HEK293T (cell line): ENCODE measurements around the gene DNAI1.

Experiments
- ARNT ChIP-seq: fragments of 450-650 bp; IDR thresholded peaks from 2 replicates; pipeline ENCODE4 v1.6.1; 2017; ENCODE audit warnings: mild to moderate bottlenecking
- BHLHE40 ChIP-seq: fragments of 450-650 bp; IDR thresholded peaks from 2 replicates; pipeline ENCODE4 v1.6.1; 2016; ENCODE audit warnings: mild to moderate bottlenecking, moderate library complexity, borderline replicate concordance
- ELF4 ChIP-seq: fragments of 450-650 bp; IDR thresholded peaks from 2 replicates; pipeline ENCODE4 v1.6.1; 2017; ENCODE audit warnings: antibody characterized with exemption
- FOXA1 ChIP-seq: fragments of 450-650 bp; IDR thresholded peaks from 2 replicates; pipeline ENCODE4 v1.6.1; 2016; ENCODE audit warnings: mild to moderate bottlenecking
- FOXK2 ChIP-seq: fragments of 450-650 bp; IDR thresholded peaks from 2 replicates; pipeline ENCODE4 v1.6.1; 2016; ENCODE audit warnings: mild to moderate bottlenecking
- FOXM1 ChIP-seq: fragments of 450-650 bp; IDR thresholded peaks from 2 replicates; pipeline ENCODE4 v1.6.1; 2017; ENCODE audit warnings: mild to moderate bottlenecking, borderline replicate concordance
- HDGF ChIP-seq: fragments of 450-650 bp; IDR thresholded peaks from 2 replicates; pipeline ENCODE4 v1.6.1; 2017; ENCODE audit warnings: antibody characterized with exemption, borderline replicate concordance
- L3MBTL2 ChIP-seq: fragments of 450-650 bp; conservative IDR thresholded peaks from 2 replicates; pipeline ENCODE4 v1.6.1; 2016; ENCODE audit warnings: mild to moderate bottlenecking
- LEF1 ChIP-seq: fragments of 450-650 bp; IDR thresholded peaks from 2 replicates; pipeline ENCODE4 v1.6.1; 2017; ENCODE audit warnings: mild to moderate bottlenecking, borderline replicate concordance
- SP1 ChIP-seq: fragments of 450-650 bp; IDR thresholded peaks from 2 replicates; pipeline ENCODE4 v1.6.1; 2017
- SUZ12 ChIP-seq: fragments of 450-650 bp; IDR thresholded peaks from 2 replicates; pipeline ENCODE4 v1.6.1; 2016; ENCODE audit warnings: mild to moderate bottlenecking
- ZNF384 ChIP-seq: fragments of 450-650 bp; IDR thresholded peaks from 2 replicates; pipeline ENCODE4 v1.6.1; 2016
- TF ChIP-seq, protein P1 (sequence below): fragments of 450-650 bp; IDR thresholded peaks from 2 replicates; pipeline ENCODE4 v1.6.1; 2016

DNA sequence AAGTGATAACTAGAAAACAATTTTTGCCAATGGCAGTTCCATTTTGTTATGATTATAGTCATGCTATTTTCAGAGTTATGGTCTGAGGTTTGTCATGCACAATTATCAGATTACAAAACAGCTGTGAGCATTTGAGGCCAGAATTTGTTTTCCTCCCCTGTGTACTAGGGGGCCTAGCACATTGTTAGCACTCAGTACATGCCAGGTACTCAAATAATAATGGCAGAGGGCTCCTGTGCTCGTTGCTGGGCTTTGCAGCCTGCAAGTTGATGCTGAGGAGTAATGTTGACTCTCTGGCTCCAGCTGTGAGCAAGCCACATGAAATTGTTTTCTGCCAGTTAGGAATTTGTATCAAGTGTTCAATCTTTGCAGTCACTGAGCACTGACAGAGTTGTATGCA lies 6.9 kb downstream of the DNAI1 start:
- TF ChIP-seq BHLHE40 (no peak), ZNF384 (no peak), ELF4 (no peak), FOXA1 (no peak), LEF1 (no peak), FOXK2 (no peak), SP1 (no peak), SUZ12 (no peak), FOXM1 (no peak), L3MBTL2 (no peak), HDGF (no peak), ARNT (no peak)
- TF ChIP-seq, protein P1, sequence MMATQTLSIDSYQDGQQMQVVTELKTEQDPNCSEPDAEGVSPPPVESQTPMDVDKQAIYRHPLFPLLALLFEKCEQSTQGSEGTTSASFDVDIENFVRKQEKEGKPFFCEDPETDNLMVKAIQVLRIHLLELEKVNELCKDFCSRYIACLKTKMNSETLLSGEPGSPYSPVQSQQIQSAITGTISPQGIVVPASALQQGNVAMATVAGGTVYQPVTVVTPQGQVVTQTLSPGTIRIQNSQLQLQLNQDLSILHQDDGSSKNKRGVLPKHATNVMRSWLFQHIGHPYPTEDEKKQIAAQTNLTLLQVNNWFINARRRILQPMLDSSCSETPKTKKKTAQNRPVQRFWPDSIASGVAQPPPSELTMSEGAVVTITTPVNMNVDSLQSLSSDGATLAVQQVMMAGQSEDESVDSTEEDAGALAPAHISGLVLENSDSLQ = no peak
